Pulmonary artery endothelial cell (primary cell): ENCODE data around the gene ENC1. TPM values are rescaled to one million over a fixed set of nuclear protein-coding genes. Genes with fewer than 3 reads are reported as not detected.
"Not testable (repeated sequence)": the region's sequence is repeated elsewhere in the genome, so short reads cannot be mapped to it uniquely, and the experiment has no call there.

Source experiments
- DNase-seq: peaks from one replicate; pipeline ENCODE4 v3.0.0-alpha.2; 2011; ENCODE audit warnings: low read depth, low spot score
- total RNA-seq: library from RNA; depleted of rRNA; stranded (reverse); fragments of >200 nt; gene quantifications from 2 replicates; pipeline ENCODE4 v1.2.3, GENCODE V29; 2014

ENC1 gene
- total RNA-seq = 71.5 and 101 TPM in 2 replicates

- peak; percentile 78 for DNase-seq
Observed at GRCh38 chr5:74640450-74640953, at the start of gene ENC1. Gene ENC1, minus strand, starts transcription at chr5:74640728. Its CDS starts 4,243 bp downstream, at chr5:74636485.

- no peak for DNase-seq
Observed at GRCh38 chr5:74686962-74687751, 46.6 kb upstream of the ENC1 start.

- no peak for DNase-seq
Observed at GRCh38 chr5:74685979-74686631, 45.6 kb upstream of the ENC1 start.

GRCh38 chr5:74684900-74685851, 44.6 kb upstream of the ENC1 start, which contains the start of gene HEXB:
Gene HEXB, plus strand, starts transcription at chr5:74685233. Its CDS starts 28 bp downstream, at chr5:74685261.
- peak; percentile 45 for DNase-seq

GRCh38 chr5:74679966-74680365, 39.4 kb upstream of the ENC1 start:
- DNase-seq = no peak

- DNase-seq = not testable (repeated sequence)
Observed at GRCh38 chr5:74679300-74679699, 38.8 kb upstream of the ENC1 start.

GRCh38 chr5:74678123-74678522, 37.6 kb upstream of the ENC1 start:
- not testable (repeated sequence) for DNase-seq

GRCh38 chr5:74676466-74676865, 35.9 kb upstream of the ENC1 start:
- not testable (repeated sequence) for DNase-seq

GRCh38 chr5:74673011-74673790, 32.7 kb upstream of the ENC1 start:
- no peak for DNase-seq

- DNase-seq = no peak
Observed at GRCh38 chr5:74672215-74672877, 31.8 kb upstream of the ENC1 start.

GRCh38 chr5:74670396-74671038, 30.0 kb upstream of the ENC1 start:
- DNase-seq = no peak

- no peak for DNase-seq
Observed at GRCh38 chr5:74669821-74670220, 29.3 kb upstream of the ENC1 start.

- no peak for DNase-seq
Observed at GRCh38 chr5:74667396-74667795, 26.9 kb upstream of the ENC1 start.

- no peak for DNase-seq
Observed at GRCh38 chr5:74665816-74666215, 25.3 kb upstream of the ENC1 start.

GRCh38 chr5:74665273-74665672, 24.7 kb upstream of the ENC1 start:
- DNase-seq = no peak

GRCh38 chr5:74664551-74664950, 24.0 kb upstream of the ENC1 start:
- DNase-seq = no peak

GRCh38 chr5:74660873-74661272, 20.3 kb upstream of the ENC1 start:
- no peak for DNase-seq

GRCh38 chr5:74660140-74660539, 19.6 kb upstream of the ENC1 start:
- no peak for DNase-seq

GRCh38 chr5:74659172-74659571, 18.6 kb upstream of the ENC1 start:
- no peak for DNase-seq

GRCh38 chr5:74657165-74657564, 16.6 kb upstream of the ENC1 start:
- no peak for DNase-seq
